Activated naive CD4-positive, alpha-beta T cell treated with anti-CD3 and anti-CD28 coated beads for 36 hours (primary cell): ENCODE data around the gene SLC8B1. TPM values are rescaled to one million over a fixed set of nuclear protein-coding genes. Genes with fewer than 3 reads are reported as not detected.

Source experiments
- CTCF ChIA-PET: fragments of 350-600 bp; sonication (Branson Sonifier 250); formaldehyde crosslinking; loops from one replicate; lab custom pipeline; 2021; ENCODE audit warnings: antibody characterized with exemption; lab: Charles Lee
- DNase-seq: peaks from one replicate; pipeline ENCODE4 v3.0.0-alpha.2; 2020
- H3K27ac Mint-ChIP-seq: one replicate; pipeline ENCODE4 v1.8.0; 2021; ENCODE audit warnings: mild to moderate bottlenecking, mixed read lengths
- H3K27me3 Mint-ChIP-seq: one replicate; pipeline ENCODE4 v1.8.0; 2021; ENCODE audit warnings: low read depth, mixed read lengths
- H3K36me3 Mint-ChIP-seq: one replicate; pipeline ENCODE4 v1.8.0; 2021; ENCODE audit warnings: low read depth, mixed read lengths
- H3K4me1 Mint-ChIP-seq: one replicate; pipeline ENCODE4 v1.8.0; 2021; ENCODE audit warnings: low read depth, mixed read lengths
- H3K4me3 Mint-ChIP-seq: one replicate; pipeline ENCODE4 v1.8.0; 2021; ENCODE audit warnings: mild to moderate bottlenecking, moderate library complexity, mixed read lengths
- H3K9me3 Mint-ChIP-seq: one replicate; pipeline ENCODE4 v1.8.0; 2021; ENCODE audit warnings: mixed read lengths
- intact Hi-C: fragments of 100-400 bp; cut with micrococcal nuclease; formaldehyde crosslinking; loops from one replicate; pipeline ENCODE4 v1.15.1; 2023
- total RNA-seq, 2 experiments: library from RNA; stranded (reverse); gene quantifications; one replicate each; pipeline ENCODE4 v1.2.3, GENCODE V29; 2021

Gene SLC8B1
- total RNA-seq: 10 to 100 TPM; 20.2 to 20.4 TPM

- H3K27ac Mint-ChIP-seq: peak within 1 kb of the TSS; percentile 84
- peak; percentile 87 for DNase-seq
- H3K4me3 Mint-ChIP-seq: peak within 1 kb of the TSS; percentile 96
- H3K4me1 Mint-ChIP-seq: peaks cover 34% of the 10 kb centered on the region
- CTCF ChIA-PET: interaction anchor here (1.1 to 1.8 kb wide), 2 partner anchors 19 to 139 kb away, joined by 3 to 5 read pairs; no protein-coding TSS in a partner anchor
- H3K36me3 Mint-ChIP-seq: peaks cover 20% of the 10 kb centered on the region
- no peaks in the 10 kb centered on the region for H3K27me3 Mint-ChIP-seq
- intact Hi-C loops: loop anchor here (1.0 to 5.0 kb wide), 5 partner anchors 23 to 627 kb away; partner anchors contain the start of genes DDX54, PLBD2, RITA1 and SDSL
- no peaks in the 10 kb centered on the region for H3K9me3 Mint-ChIP-seq
These were observed at the start of gene SLC8B1 for GRCh38 chr12:113334786-113335539. Gene SLC8B1 (minus strand): TSS chr12:113335109. CDS start chr12:113332878, 2,231 bp downstream.

DNA sequence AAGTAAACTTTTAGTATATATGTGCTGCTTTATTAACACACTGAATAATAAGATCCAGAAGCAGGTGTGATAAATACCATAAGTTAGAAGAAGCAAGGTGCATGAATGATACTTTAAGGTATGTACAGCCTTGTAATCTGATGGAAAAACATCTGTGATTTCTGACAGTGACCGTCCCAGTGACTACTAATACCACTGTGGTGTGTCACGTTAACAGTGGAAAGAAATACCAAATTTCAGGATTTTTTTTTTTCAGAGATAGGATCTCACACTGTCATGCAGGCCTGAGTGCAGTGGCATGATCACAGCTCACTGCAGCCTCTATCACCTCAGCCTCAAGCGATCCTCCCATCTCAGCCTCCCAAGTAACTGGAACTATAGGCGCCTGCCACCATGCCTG, 47.3 kb upstream of the SLC8B1 start:
- H3K4me3 Mint-ChIP-seq: no peak overlapping the region
- H3K4me1 Mint-ChIP-seq: no peaks in the 10 kb centered on the region
- CTCF ChIA-PET: no interaction called here
- no peaks in the 10 kb centered on the region for H3K27me3 Mint-ChIP-seq
- H3K36me3 Mint-ChIP-seq: peaks cover 15% of the 10 kb centered on the region
- no peaks in the 10 kb centered on the region for H3K9me3 Mint-ChIP-seq
- no peak for DNase-seq
- H3K27ac Mint-ChIP-seq: no peak overlapping the region
- intact Hi-C loops: no loop called here

DNA sequence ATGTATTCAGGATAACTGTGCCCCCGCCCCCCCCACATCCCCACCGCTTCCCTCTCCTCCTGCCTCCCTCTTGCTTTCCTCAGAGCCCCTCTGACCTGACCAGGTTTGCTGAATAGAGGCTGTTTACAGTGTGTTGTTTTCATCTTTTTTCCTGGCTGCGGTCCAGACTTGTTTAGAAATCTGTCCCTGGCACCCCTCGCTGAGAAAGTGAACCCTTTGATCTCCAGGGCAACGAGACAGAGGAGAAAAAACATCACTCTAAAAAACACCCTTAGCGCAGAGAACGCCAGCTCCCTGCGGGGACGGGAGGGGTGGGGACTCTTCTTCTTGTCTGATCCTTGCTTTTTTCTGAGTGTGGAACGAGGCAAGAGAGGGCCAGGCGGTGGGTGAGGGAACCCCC, 46.3 kb upstream of the SLC8B1 start:
- no peaks in the 10 kb centered on the region for H3K9me3 Mint-ChIP-seq
- no peaks in the 10 kb centered on the region for H3K27me3 Mint-ChIP-seq
- no peak overlapping the region for H3K27ac Mint-ChIP-seq
- H3K4me3 Mint-ChIP-seq: no peak overlapping the region
- intact Hi-C loops: no loop called here
- DNase-seq: no peak
- CTCF ChIA-PET: no interaction called here
- H3K36me3 Mint-ChIP-seq: peaks cover 18% of the 10 kb centered on the region
- no peaks in the 10 kb centered on the region for H3K4me1 Mint-ChIP-seq

GRCh38 chr12:113378291-113378690, 43.4 kb upstream of the SLC8B1 start:
- H3K27me3 Mint-ChIP-seq: no peaks in the 10 kb centered on the region

DNA sequence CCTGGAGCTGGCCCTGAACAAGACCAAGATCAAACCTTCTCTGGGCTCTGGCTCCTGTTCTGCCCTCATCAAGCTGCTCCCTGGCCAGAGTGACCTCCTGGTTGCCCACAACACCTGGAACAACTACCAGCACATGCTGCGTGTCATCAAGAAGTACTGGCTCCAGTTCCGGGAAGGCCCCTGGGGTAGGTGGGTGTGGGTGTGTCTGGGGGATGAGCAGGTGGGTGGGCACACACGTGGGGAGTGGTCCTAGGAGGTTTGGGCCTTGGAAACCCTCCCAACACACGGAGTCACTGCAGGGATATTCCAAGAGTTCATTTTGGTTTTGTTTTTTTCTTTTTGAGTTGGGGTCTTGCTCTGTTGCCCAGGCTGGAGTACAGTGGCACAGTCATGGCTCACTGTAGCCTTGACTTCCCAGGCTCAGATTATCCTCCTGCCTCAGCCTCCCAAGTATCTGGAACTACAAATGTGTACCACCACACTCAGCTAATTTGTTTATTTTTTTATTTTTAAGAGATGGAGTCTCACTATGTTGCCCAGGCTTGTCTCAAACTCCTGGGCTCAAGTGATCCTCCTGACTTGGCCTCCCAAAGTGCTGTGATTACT, 40.0 kb upstream of the SLC8B1 start:
- Mint-ChIP-seq H3K4me3 (no peak overlapping the region), H3K4me1 (no peaks in the 10 kb centered on the region), H3K36me3 (peaks cover 14% of the 10 kb centered on the region), H3K9me3 (no peaks in the 10 kb centered on the region), H3K27ac (no peak overlapping the region), H3K27me3 (no peaks in the 10 kb centered on the region)
- intact Hi-C loops: no loop called here
- no peak for DNase-seq
- CTCF ChIA-PET: no interaction called here

More at GRCh38 chr12:113378291-113378690, 43.4 kb upstream of the SLC8B1 start:
- Mint-ChIP-seq H3K36me3 (peaks cover 16% of the 10 kb centered on the region), H3K27ac (no peak overlapping the region), H3K4me3 (no peak overlapping the region), H3K9me3 (no peaks in the 10 kb centered on the region), H3K4me1 (no peaks in the 10 kb centered on the region)
- CTCF ChIA-PET: interaction anchor here (1.4 kb wide), 1 partner anchor 47 kb away, joined by 6 read pairs; no protein-coding TSS in a partner anchor
- intact Hi-C loops: no loop called here
- DNase-seq: no peak

- Mint-ChIP-seq H3K4me1 (no peaks in the 10 kb centered on the region), H3K36me3 (peaks cover 17% of the 10 kb centered on the region), H3K27ac (no peak overlapping the region), H3K9me3 (no peaks in the 10 kb centered on the region), H3K4me3 (no peak overlapping the region), H3K27me3 (no peaks in the 10 kb centered on the region)
- CTCF ChIA-PET: interaction anchor here (0.6 kb wide), 1 partner anchor 104 kb away, joined by 3 read pairs; no protein-coding TSS in a partner anchor
- peak; percentile 16 for DNase-seq
- intact Hi-C loops: no loop called here
These were observed 39.1 kb upstream of the SLC8B1 start for GRCh38 chr12:113373969-113374368.

DNA sequence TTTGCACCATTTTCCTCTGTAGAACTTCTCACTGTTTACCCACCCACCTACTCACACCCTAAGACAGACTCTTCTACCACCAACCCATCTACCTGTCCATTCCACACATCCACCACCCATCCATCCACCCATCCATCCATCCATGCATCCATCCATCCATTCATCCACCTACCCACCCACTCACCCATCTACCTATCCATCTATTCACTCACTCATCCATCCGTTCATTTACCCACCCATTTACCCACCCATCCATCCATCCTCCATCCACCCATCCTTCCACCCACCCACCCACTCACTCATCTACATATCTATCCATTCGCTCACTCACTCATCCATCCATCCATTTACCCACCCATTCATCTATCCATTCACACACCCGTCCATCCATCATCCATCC, 38.5 kb upstream of the SLC8B1 start:
- intact Hi-C loops: no loop called here
- no peaks in the 10 kb centered on the region for H3K27me3 Mint-ChIP-seq
- H3K4me1 Mint-ChIP-seq: no peaks in the 10 kb centered on the region
- H3K27ac Mint-ChIP-seq: no peak overlapping the region
- no peak overlapping the region for H3K4me3 Mint-ChIP-seq
- CTCF ChIA-PET: no interaction called here
- H3K9me3 Mint-ChIP-seq: no peaks in the 10 kb centered on the region
- no peak for DNase-seq
- H3K36me3 Mint-ChIP-seq: peaks cover 17% of the 10 kb centered on the region

GRCh38 chr12:113372371-113372770, 37.5 kb upstream of the SLC8B1 start:
- Mint-ChIP-seq H3K4me1 (no peaks in the 10 kb centered on the region), H3K9me3 (no peaks in the 10 kb centered on the region), H3K27me3 (no peaks in the 10 kb centered on the region), H3K27ac (no peak overlapping the region), H3K4me3 (no peak overlapping the region), H3K36me3 (peaks cover 17% of the 10 kb centered on the region)
- no peak for DNase-seq
- intact Hi-C loops: no loop called here
- CTCF ChIA-PET: no interaction called here

DNA sequence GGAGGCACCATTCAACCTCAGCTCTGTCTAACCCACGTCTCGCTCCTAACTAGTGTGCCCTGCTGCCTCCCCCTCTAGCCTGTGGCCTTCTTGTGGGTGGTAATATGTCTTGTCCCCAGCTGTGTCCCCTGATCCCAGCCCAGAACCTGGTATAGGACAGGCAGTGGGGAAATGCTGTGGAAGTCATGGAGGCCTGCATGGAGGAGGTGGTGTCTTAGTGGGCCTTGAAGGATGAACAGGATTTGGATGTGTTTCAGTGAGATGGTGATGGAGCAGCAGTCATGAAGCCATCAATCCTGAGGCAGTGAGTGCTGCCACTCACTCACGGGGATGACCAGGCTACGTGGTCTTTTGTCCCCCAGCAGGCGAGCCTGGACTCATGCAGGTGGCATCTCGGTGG, 36.9 kb upstream of the SLC8B1 start:
- no peak for DNase-seq
- CTCF ChIA-PET: no interaction called here
- Mint-ChIP-seq H3K4me3 (no peak overlapping the region), H3K36me3 (peaks cover 13% of the 10 kb centered on the region), H3K27ac (no peak overlapping the region), H3K27me3 (no peaks in the 10 kb centered on the region), H3K4me1 (no peaks in the 10 kb centered on the region), H3K9me3 (no peaks in the 10 kb centered on the region)
- intact Hi-C loops: no loop called here

- intact Hi-C loops: no loop called here
- CTCF ChIA-PET: no interaction called here
- no peaks in the 10 kb centered on the region for H3K9me3 Mint-ChIP-seq
- no peak for DNase-seq
- H3K4me1 Mint-ChIP-seq: no peaks in the 10 kb centered on the region
- no peak overlapping the region for H3K4me3 Mint-ChIP-seq
- peaks cover 13% of the 10 kb centered on the region for H3K36me3 Mint-ChIP-seq
- H3K27me3 Mint-ChIP-seq: no peaks in the 10 kb centered on the region
- H3K27ac Mint-ChIP-seq: no peak overlapping the region
These were observed 36.2 kb upstream of the SLC8B1 start for GRCh38 chr12:113370923-113371682.

DNA sequence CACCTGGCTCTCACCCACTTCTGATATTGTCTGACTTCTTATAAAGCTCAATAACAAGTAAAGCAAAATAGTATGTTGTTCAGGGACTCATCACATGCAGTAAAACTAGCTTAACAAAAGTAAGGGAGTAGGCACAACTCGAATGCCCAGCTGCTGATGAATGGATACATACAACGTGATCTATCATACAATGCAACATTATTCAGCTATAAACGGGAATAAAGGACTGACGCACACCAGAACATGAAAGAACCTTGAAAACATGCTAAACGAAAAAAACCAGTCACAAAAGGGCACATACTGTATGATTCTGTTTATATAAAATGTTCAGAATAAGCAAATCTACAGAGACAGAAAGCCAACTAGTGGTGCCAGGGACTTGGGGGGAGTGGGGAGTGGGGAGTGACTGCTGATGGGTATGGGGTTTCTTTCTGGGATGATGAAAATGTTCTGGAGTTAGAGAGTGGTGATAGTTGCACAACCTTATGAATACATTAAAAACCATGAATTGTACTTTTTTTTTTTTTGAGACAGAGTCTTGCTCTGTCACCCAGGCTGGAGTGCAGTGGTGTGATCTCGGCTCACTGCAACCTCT, 34.6 kb upstream of the SLC8B1 start:
- Mint-ChIP-seq H3K4me1 (no peaks in the 10 kb centered on the region), H3K27ac (no peak overlapping the region), H3K4me3 (no peak overlapping the region), H3K9me3 (no peaks in the 10 kb centered on the region), H3K36me3 (peaks cover 13% of the 10 kb centered on the region), H3K27me3 (no peaks in the 10 kb centered on the region)
- no peak for DNase-seq
- CTCF ChIA-PET: no interaction called here
- intact Hi-C loops: no loop called here

DNA sequence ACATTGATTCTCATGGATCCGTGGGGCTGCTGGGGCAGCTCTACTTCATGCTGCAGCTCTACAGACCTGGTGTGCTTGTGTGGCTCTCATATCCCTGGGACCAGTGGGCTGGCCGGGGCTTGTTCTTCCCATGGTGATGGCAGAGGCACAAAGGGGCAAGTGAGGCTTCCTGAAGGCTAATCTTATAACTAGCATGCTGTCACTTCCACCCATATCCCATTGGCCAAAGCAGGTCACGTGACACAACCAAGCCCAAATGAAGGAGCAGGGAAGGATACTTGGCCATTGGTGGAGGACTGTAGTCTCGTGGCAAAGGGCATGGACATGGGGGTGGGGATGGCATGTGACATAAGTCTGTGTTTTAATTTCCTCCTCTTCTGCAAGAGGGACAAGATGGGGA, 33.4 kb upstream of the SLC8B1 start:
- no peak for DNase-seq
- H3K4me3 Mint-ChIP-seq: no peak overlapping the region
- no peaks in the 10 kb centered on the region for H3K27me3 Mint-ChIP-seq
- H3K9me3 Mint-ChIP-seq: no peaks in the 10 kb centered on the region
- CTCF ChIA-PET: no interaction called here
- H3K4me1 Mint-ChIP-seq: no peaks in the 10 kb centered on the region
- peaks cover 12% of the 10 kb centered on the region for H3K36me3 Mint-ChIP-seq
- H3K27ac Mint-ChIP-seq: no peak overlapping the region
- intact Hi-C loops: no loop called here
